ENCODE data around the gene PDE8A.

Gene PDE8A

DNA sequence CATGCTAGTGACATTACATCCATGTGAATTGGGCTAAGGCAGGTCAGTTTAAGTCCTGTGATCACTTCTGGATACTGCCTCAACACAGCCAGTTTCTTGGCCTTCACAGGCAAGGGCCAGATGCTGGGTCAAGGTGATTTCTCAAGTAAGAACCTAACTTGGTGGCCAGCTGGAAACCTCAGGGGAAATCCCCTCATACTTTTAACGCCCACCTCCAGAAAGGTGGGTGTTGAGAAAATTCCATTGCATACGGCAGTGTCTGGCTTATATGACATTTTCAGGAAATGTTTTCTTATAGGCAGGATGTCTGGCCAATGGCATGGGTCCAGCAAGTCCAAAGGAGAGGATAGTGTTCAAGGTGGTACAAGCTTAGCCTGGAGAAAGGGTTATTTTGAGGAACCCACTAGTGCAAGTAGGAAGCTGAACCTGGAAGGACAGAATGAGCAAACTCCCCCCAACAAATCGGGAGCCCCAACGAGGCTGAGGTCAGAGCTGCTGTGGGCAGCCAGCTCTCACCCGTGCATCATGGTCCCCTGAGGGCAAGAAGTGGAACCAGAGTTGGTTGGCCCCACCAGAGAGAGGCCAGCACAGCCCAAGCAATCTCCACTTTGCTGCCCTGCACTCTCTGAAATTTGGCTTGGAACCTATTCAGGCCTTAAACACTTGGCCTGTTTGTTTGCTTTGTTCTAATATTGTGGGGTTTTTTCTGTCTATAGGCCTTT lies 135.4 kb downstream of the PDE8A start:
- FAIRE-seq: no peak
- no peak for DNase-seq (ENCODE audit: insufficient read length, low spot score)

DNA sequence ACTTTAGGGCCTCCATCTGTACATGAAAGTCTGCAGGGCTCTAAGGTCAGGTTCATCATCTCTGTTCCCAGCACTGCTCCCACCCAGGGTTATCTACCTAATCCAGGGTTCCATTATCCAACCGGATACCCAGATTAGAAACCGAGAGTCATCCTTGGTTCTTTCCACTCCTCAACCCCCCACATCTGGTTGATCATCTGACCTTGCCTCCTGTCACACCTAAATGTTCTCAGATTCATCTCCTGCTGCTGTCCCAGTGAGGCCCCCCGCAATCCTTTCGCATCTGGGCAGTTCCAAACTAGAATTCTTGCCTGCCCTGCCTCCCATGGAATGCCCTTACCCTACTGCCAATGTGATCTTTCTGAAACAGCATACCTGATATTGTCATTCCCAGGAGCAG lies 136.5 kb downstream of the PDE8A start:
- DNase-seq (ENCODE audit: insufficient read length, low spot score) (no peak), FAIRE-seq (no peak)

DNA sequence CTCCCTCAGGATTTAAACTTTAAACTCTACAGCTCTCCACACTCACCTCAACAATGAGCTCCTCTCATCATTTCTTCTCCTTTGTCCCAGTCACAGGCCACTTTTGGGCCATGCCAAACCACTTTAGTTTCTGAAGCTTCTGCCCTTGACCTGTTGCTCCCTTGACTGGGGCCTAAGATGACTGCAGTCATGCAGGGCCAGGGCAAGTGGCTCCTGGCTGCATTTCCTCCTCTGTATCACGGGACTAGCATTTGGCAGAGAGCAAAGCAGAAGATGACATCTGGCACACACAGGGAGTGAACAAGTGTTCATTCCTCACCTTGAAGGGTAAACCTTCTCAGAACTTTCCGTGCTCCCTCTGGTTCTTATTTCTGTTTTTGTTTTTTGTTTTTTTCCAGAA lies 136.9 kb downstream of the PDE8A start:
- FAIRE-seq (no peak), DNase-seq (ENCODE audit: insufficient read length, low spot score) (no peak)

DNA sequence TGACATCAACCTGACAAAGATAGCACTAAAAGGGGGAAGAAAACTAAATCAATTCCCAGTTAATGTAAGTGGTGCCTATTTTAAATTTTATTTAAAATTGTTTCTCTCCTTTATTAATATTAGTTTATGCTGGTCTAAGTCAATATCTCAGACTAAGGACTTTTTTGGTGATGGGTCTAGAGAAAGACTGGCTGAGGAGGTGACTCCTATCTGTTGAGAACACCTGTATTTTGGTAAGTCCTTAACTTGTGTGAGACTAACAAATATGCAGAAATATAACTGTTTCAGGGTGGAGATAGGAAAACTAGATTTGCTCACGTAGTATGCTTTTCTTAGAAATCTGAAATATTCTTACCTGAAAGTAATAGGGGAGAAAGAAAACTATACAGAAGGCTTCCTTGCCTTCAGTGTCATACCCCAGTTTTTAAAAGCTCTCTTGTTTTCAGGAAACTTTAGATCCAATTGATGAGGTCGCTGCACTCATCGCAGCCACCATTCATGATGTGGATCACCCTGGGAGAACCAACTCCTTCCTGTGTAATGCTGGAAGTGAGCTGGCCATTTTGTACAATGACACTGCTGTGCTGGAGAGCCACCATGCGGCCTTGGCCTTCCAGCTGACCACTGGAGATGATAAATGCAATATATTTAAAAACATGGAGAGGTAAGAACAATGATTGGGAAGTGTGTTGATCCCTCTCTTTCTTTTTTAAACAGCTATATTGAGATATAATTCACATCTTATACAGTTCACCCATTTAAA lies 138.9 kb downstream of the PDE8A start:
- DNase-seq (ENCODE audit: insufficient read length, low spot score) (no peak), FAIRE-seq (no peak)

DNA sequence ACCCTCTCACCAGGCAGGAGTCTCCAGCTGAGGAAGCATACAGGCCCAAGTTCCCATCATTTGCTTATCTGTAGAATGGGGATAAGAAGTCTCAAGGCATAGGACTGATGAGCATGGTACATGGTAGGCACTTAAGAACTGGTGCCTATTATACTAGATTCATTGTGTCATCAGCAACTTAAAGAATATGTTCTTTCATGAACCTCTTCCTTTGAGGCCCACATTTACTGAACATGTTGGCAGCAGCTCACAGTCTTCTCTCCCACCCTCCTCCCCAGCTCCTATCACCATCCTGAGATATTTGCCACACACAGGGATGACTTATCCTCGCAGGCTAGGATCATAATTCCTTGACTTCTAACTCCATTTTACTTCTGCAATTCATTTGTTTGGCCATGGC lies 142.5 kb downstream of the PDE8A start:
- DNase-seq (ENCODE audit: insufficient read length, low spot score): no peak
- FAIRE-seq: no peak

DNA sequence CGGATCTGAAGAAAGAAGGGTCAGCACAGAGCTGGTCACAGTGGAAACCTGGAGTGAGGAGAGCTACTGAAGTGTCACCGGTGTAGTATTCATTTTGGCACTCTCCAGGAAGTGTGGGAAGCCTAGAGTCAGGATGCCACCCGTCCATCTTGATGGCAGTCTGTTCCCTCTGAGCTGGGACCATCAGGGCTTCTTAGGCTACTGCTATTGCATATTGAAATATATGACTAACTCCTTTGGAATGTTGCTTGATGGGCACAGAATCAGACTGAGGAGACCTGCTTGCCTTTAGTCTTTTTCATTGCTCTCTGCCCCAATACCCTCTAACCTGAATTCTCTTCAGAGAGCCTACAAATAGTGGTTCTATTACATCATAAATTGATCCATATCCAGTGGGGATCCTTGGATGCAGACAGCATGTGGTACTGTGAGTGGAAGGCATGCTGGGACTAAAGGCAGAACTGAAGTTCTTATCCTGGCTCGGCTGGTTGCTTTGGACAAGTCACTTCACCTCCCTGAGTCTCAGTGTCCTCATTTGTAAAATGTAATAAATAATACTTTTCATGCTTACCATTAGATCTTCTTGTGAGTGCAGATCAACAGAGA lies 143.5 kb downstream of the PDE8A start:
- FAIRE-seq (no peak), DNase-seq (ENCODE audit: insufficient read length, low spot score) (peak; percentile 63)

DNA sequence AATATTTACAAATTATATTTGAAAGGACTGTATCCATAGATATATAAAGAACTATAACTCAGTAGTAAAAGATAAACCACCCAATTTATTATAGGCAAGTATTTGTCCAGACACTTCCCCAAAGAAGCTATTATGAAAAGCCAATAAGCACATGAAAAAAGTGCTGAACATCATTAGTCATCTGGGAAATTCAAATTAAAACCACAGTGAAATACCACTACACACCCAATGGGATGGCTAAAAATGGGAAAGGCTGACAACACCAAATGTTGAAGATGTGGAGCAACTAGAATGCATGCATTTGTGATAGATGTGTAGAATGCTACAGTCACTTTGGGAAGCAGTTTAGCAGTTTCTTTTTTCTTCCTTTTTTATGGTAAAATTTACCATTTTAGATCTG lies 147.0 kb downstream of the PDE8A start:
- no peak for DNase-seq (ENCODE audit: insufficient read length, low spot score)
- FAIRE-seq: no peak

DNA sequence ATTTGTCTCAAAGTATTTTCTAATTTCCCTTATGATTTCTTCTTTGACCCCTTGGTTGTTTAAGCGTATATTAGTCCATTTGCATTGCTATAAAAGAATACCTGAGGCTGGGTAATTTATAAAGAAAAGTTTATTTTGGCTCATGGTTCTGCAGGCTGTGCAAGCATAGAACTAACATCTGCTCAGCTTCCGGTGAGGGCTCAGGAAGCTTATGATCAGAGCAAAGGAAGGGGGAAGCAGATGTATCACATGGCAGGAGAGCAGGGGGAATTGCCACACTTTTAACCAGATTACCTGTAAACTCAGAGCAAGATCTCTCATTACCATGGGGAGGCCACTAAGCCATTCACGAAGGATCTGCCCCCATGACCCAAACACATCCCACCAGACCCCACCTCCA lies 148.2 kb downstream of the PDE8A start:
- FAIRE-seq: no peak
- no peak for DNase-seq (ENCODE audit: insufficient read length, low spot score)

DNA sequence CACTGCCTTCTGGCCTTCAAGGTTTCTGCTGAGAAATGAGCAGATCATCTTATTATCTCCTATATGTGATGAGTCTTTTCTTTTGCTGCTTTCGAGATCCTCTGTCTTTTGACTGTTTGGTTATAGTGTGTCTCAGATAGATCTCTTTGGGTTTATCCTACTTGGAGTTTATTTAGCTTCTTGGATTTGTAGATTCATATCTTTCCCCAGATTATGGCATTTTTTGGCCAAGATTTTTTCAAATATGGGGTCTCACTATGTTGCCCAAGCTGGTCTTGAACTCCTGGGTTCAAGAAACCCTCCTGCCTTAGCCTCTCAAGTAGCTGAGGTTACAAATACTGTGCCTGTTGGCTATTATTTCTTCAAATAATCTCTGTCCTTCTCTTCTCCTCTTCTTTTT lies 150.3 kb downstream of the PDE8A start:
- DNase-seq (ENCODE audit: insufficient read length, low spot score) (no peak), FAIRE-seq (no peak)

DNA sequence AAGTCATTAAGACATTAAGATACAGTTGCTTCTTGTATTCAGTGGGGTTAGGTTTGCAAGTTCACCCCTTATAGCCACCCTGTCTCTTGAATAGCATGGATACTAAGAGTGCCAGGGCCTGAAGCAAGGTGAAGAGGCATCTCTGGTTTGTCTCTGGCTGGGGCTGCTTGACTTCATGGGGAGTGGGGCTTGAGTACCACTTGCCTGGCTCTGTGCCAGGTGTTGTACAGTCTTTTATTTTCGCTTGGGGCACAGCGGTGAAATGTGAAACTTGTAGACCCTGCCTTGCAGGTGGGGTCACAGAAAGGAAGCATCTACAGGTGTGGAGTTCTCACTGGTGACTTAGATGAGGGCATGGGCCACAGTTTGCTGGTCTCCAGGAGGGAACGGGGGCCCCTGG lies 152.1 kb downstream of the PDE8A start:
- FAIRE-seq (no peak), DNase-seq (ENCODE audit: insufficient read length, low spot score) (no peak)

DNA sequence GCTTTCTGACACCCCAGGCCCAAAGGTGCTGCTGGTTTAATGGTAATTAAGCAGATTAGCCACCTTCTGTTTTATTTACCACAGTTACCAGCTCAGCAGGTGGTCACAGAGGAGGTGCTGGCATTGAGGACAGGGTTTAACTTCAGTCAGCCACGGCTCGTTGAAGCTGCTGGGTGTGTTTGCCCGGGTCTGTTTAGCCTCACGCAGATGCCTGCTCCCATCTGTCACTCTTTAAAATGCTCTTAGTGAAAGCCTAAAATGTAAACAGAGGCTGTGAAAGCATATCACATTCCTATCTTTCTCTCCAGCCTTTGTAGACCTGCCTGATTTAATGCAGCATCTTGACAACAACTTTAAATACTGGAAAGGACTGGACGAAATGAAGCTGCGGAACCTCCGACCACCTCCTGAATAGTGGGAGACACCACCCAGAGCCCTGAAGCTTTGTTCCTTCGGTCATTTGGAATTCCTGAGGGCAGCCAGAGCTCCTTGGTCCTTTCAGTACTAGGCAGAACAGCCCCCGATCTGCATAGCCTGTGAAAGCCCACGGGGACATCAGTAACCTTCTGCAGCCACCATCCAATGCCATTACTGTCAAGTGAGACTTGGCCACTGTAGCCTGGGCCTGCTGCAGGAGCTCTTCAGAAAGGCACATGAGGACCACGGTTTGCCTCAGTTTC lies 156.0 kb downstream of the PDE8A start:
- DNase-seq (ENCODE audit: insufficient read length, low spot score): no peak

DNA sequence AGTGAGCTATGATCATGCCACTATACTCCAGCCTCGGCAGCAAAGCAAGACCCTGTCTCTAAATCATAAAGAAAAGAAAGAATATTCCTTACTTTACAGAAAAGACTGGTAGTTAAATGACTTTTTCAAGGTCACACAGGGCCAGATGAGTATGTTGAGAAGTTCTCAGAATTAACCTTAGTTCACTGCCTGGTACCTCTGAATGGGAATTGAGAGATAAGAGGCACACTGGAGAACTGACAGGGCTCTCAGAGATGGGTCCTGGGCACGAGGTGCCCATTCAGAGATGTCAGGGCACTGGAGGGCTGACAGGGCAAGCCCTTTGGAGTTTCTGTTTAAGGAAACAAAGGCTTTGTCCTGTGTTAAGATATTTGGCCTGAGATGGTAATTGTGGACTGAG lies 157.7 kb downstream of the PDE8A start:
- no peak for FAIRE-seq
- DNase-seq (ENCODE audit: insufficient read length, low spot score): no peak

More for the DNA sequence above, 156.0 kb downstream of the PDE8A start:
- FAIRE-seq: no peak

DNA sequence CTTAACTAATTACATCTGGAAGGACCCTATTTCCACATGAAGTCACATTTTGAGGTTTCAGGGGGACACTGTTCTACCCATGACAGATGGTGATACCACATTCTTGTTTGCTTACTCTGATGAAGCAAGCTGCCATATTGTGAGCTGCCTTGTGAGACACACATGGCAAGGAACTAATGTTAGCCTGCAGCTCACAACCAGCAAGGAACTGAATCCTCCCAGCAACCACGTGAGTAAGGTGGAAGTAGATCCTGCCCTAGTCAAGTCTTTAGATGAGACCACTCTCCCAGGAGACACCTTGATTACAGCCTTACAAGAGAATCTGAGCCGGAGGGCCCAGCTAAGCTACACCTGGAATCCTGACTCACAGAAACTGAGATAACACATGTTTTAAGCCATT lies 160.1 kb downstream of the PDE8A start:
- DNase-seq (ENCODE audit: insufficient read length, low spot score) (no peak), FAIRE-seq (no peak)

DNA sequence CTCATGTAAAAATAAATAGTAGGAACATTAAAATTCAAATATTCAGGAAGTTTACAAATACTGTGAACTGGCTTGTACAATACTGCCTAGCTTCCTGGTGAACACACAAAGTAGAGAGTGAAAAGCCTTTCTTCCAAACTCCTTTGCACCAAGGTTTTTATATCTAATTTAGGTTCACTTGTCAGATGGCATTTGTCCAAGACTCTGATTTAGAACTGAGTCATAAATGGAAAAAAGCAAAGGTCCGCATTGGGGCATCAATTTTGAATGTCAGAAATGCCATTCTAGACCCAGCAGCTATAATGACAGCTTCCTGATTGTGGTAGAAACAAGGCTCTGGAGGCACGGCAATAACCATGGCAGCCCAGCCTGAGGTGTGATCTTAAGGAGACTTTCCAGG lies 160.7 kb downstream of the PDE8A start:
- DNase-seq (ENCODE audit: insufficient read length, low spot score): peak; percentile 27
- no peak for FAIRE-seq

DNA sequence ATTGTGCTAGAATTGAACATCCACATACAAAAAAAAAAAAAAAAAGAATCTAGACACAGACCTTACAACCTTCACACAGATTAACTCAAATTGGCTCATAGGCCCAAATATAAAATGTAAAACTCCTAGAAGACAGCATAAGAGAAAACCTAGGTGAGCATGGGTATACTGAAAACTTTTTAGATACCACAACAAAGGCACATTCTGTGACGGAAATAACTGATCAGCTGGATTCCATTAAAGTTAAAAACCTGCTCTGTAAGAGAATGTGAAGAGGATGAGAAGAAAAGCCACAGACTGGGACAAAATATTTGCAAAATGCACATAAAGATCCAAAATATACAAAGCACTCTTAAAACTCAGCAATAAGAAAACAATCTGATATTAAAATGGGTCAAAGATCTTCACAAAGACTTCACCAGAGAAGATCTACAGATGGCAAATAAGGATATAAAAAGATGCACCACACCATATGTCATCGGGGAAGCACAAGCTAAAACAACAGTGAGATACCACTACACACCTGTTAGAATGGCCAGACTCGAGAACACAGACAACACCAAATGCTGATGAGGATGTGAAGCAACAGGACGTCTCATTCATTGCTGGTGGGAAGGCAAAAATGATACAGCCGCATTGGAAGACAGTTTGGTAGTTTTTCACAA lies 167.9 kb downstream of the PDE8A start:
- DNase-seq (ENCODE audit: insufficient read length, low spot score) (no peak), FAIRE-seq (no peak)

DNA sequence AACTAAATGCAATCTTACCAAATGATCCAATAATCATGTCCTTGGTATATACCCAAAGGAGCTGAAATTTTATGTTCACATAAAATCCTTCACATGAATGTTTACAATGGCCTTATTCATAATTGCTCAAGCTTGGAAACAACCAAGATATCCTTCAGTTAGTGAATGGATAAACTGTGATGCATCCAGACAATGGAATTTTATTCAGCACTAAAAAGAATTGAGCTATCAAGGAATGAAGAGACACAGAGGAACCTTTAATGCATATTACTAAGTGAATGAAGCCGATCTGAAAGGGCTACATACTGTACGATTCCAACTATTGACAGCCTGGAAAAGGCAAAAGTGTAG lies 168.4 kb downstream of the PDE8A start:
- DNase-seq (ENCODE audit: insufficient read length, low spot score) (no peak), FAIRE-seq (no peak)

DNA sequence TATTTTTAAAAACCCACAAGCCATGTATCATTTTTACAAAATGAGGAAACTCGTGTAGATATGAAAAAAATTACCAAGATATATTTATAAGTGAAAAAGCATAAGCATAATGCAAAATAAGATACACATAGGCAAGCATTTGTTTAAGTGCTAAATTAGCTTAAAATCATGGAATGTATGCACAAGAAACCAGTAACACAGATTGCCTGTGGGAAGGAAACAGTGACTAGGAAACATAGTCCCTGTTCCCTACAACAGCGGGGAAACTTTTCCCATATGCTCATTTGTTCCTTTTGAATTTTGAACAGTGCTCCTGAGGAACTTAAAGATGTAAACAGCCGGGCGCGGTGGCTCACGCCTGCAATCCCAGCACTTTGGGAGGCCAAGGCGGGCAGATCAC lies 169.5 kb downstream of the PDE8A start:
- FAIRE-seq (no peak), DNase-seq (ENCODE audit: insufficient read length, low spot score) (no peak)

DNA sequence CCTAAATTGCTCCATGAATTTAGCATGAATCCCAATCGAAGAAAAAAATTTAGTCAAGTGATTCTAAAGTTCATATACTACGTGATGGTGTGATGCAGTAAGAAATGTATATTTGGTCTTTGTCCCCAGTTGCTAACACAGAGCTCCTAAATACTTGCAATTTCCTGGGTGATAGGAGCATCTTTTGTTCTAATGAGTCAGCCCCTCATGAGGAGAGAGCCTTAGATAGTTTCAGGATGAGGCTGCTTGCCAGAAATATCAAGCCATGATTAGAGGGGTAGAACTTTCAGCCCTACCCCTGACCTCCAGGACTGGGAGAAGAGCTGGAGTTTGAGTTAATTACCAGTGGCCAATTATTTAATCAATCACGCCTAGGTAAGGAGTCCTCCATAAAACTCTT lies 170.2 kb downstream of the PDE8A start:
- FAIRE-seq: no peak

DNA sequence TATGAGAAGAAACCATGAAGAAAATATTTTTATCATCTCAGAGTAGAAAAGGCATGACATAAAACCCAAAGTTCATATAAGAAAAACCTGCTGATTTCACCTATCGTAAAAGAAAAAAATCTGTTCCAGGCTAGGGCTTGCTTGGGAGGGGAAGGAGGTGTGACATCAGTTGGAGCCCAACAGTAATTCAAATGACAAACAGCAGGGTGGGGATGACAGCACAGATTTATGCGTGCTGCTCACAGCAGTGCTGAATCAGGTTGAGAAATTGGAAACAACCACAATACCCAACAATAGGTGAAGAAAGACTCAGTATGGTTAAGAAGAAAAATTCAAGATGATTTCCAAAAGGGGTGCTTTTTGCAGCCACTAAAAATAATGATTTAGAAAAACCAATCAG lies 172.4 kb downstream of the PDE8A start:
- DNase-seq (ENCODE audit: insufficient read length, low spot score): peak; percentile 18
- FAIRE-seq: no peak

More for the DNA sequence above, 170.2 kb downstream of the PDE8A start:
- no peak for DNase-seq (ENCODE audit: insufficient read length, low spot score)

DNA sequence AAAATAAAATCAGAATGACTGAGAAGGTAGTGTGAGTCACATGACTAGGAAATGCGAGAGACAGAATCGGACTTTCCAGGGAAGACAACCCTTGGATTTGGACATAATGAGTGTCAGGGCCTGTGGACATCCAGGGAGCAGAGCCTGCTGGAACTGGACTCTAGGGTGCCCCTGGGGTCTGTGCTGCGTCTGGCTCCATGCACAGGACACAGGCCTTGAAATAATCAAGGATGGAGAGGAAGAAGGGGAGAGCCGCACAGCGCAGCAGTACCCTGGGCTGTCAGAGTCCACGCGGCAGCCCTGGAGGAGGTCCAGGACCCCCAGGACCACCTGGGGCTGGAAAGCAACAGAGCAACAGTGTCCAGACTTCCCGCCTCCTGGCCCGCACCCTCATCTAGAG lies 173.7 kb downstream of the PDE8A start:
- FAIRE-seq (no peak), DNase-seq (ENCODE audit: insufficient read length, low spot score) (no peak)

DNA sequence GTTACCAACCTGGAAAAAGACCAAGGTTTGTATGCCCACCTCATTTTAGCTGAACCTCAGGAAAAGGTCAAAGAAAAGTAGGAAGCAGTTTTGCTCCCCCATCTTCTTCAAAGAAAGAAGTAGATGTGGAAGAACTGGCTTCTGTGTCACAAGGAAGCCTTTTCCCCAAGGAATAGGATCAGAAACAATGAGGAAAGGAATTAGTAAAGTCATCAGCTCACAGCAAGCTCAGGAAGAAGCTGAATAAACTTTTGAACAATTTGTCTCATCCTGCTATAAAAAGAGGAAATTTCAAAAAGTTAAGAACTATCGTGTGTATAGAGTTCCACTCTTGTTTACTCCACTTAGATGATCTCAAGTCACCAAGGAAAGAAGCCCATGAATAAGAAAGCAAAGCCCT lies 174.2 kb downstream of the PDE8A start:
- DNase-seq (ENCODE audit: insufficient read length, low spot score): no peak
- FAIRE-seq: no peak
